Measurements from ENCODE around the gene IGLL5.

GRCh38 chr22:22928666-22929380, 41.2 kb downstream of the IGLL5 start:
- TF ChIP-seq CTCF (optimal IDR thresholded peaks at IDR 0.05 in 1 of 3, IDR thresholded peaks at IDR 0.05 in 1 of 3, conservative IDR thresholded peaks at IDR 0.05 in 1 of 3; ENCODE audit: extremely low read depth in 1 of 3, insufficient read depth in 2 of 3, low read length in 3 of 3) = no peak
- no peak for TF ChIP-seq EZH2 (IDR thresholded peaks at IDR 0.05; ENCODE audit: low read length)
